Osteoblast (primary cell): Measurements from ENCODE around the gene SELP. TPM values are rescaled to one million over a fixed set of nuclear protein-coding genes. Genes with fewer than 3 reads are reported as not detected.

ENCODE experiments used
- DNase-seq: peaks from one replicate; pipeline ENCODE4 v3.0.0; 2011; ENCODE audit warnings: low spot score, mixed read lengths; ENCODE audit not compliant: insufficient read length; ENCODE audit errors: missing footprints
- H2AFZ ChIP-seq: 2 replicates; pipeline ENCODE4 v1.6.0; 2011; ENCODE audit warnings: mild to moderate bottlenecking, low read length
- H3K27ac ChIP-seq: 2 replicates; pipeline ENCODE4 v1.5.1; 2011; ENCODE audit warnings: mild to moderate bottlenecking, low read depth, low read length, moderate library complexity
- H3K27me3 ChIP-seq: 2 replicates; pipeline ENCODE4 v1.6.0; 2012; ENCODE audit warnings: mild to moderate bottlenecking, control low read depth, inconsistent platforms, low read length, moderate library complexity; ENCODE audit not compliant: insufficient read depth
- H3K36me3 ChIP-seq: 2 replicates; pipeline ENCODE4 v1.5.1; 2011; ENCODE audit warnings: mild to moderate bottlenecking, low read length, control low read depth, moderate library complexity; ENCODE audit not compliant: insufficient read depth
- H3K4me1 ChIP-seq: 2 replicates; pipeline ENCODE4 v1.5.1; 2011; ENCODE audit warnings: mild to moderate bottlenecking, low read length, control low read depth, moderate library complexity; ENCODE audit not compliant: insufficient read depth
- H3K4me2 ChIP-seq: 2 replicates; pipeline ENCODE4 v1.6.0; 2011; ENCODE audit warnings: mild to moderate bottlenecking, low read length; ENCODE audit not compliant: insufficient read depth
- H3K4me3 ChIP-seq: fragments of 200-600 bp; sonication (generic); 3 replicates; pipeline ENCODE4 v1.5.1; 2012; ENCODE audit warnings: mild to moderate bottlenecking, low read length, inconsistent platforms; ENCODE audit not compliant: insufficient read depth
- H3K79me2 ChIP-seq: 2 replicates; pipeline ENCODE4 v1.6.0; 2012; ENCODE audit warnings: mild to moderate bottlenecking, low read length, control low read depth, inconsistent platforms; ENCODE audit not compliant: insufficient read depth
- H3K9me3 ChIP-seq: 2 replicates; pipeline ENCODE4 v1.5.1; 2011; ENCODE audit warnings: low read depth, low read length, control low read depth
- H4K20me1 ChIP-seq: 2 replicates; pipeline ENCODE4 v1.6.0; 2012; ENCODE audit warnings: mild to moderate bottlenecking, low read length, control low read depth; ENCODE audit not compliant: insufficient read depth
- total RNA-seq: library from RNA; depleted of rRNA; stranded (reverse); fragments of >200 nt; gene quantifications from 2 replicates; pipeline ENCODE4 v1.2.3, GENCODE V29; 2012
- TF ChIP-seq, protein P1 (sequence below): IDR thresholded peaks from 2 replicates; pipeline ENCODE4 v1.5.1; 2011; ENCODE audit warnings: mild to moderate bottlenecking, low read depth, low read length, moderate library complexity; ENCODE audit errors: extremely low read depth

The SELP gene
- total RNA-seq, 1 donor: not detected

- Histone ChIP-seq H4K20me1 (no peaks in the 10 kb centered on the region), H2AFZ (no peak overlapping the region), H3K4me2 (no peak overlapping the region), H3K79me2 (no peaks in the 10 kb centered on the region), H3K4me1 (no peaks in the 10 kb centered on the region), H3K27me3 (no peaks in the 10 kb centered on the region), H3K36me3 (no peaks in the 10 kb centered on the region), H3K4me3 (no peak overlapping the region), H3K9me3 (no peaks in the 10 kb centered on the region), H3K27ac (no peak overlapping the region)
- no peak for DNase-seq
- TF ChIP-seq, protein P1, sequence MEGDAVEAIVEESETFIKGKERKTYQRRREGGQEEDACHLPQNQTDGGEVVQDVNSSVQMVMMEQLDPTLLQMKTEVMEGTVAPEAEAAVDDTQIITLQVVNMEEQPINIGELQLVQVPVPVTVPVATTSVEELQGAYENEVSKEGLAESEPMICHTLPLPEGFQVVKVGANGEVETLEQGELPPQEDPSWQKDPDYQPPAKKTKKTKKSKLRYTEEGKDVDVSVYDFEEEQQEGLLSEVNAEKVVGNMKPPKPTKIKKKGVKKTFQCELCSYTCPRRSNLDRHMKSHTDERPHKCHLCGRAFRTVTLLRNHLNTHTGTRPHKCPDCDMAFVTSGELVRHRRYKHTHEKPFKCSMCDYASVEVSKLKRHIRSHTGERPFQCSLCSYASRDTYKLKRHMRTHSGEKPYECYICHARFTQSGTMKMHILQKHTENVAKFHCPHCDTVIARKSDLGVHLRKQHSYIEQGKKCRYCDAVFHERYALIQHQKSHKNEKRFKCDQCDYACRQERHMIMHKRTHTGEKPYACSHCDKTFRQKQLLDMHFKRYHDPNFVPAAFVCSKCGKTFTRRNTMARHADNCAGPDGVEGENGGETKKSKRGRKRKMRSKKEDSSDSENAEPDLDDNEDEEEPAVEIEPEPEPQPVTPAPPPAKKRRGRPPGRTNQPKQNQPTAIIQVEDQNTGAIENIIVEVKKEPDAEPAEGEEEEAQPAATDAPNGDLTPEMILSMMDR: no peak
Observed at GRCh38 chr1:169568497-169568896, 61.4 kb downstream of the SELP start.

GRCh38 chr1:169565335-169566271 lies 64.3 kb downstream of the SELP start:
- no peaks in the 10 kb centered on the region for H4K20me1 ChIP-seq
- no peak overlapping the region for H3K4me3 ChIP-seq
- no peak overlapping the region for H2AFZ ChIP-seq
- H3K27me3 ChIP-seq: no peaks in the 10 kb centered on the region
- DNase-seq: no peak
- no peaks in the 10 kb centered on the region for H3K9me3 ChIP-seq
- H3K36me3 ChIP-seq: no peaks in the 10 kb centered on the region
- no peak overlapping the region for H3K27ac ChIP-seq
- H3K4me2 ChIP-seq: no peak overlapping the region
- TF ChIP-seq, protein P1: no peak
- H3K4me1 ChIP-seq: no peaks in the 10 kb centered on the region
- no peaks in the 10 kb centered on the region for H3K79me2 ChIP-seq

DNA sequence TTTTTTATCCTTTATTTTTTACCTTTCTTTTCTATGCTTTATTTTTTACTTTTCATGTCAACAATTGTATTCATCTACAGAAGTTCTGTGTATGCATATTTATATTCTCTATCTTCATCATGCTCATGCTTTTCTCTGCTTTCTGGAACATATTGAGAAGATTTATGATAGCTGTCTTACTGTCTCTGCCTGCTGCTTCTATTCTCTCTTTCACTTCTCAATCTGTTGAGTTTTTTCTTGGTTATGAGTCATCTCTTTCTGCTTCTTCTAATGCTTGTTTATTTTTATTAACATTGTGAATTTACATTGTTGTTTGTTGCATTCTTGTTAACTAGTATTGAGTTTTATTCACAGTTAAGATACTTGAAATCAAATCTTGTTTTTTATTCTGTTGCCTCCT lies 66.3 kb downstream of the SELP start:
- TF ChIP-seq, protein P1: no peak
- H4K20me1 ChIP-seq: no peaks in the 10 kb centered on the region
- H3K9me3 ChIP-seq: no peaks in the 10 kb centered on the region
- H3K4me3 ChIP-seq: no peak overlapping the region
- no peak for DNase-seq
- no peaks in the 10 kb centered on the region for H3K4me1 ChIP-seq
- H3K79me2 ChIP-seq: no peaks in the 10 kb centered on the region
- H3K36me3 ChIP-seq: no peaks in the 10 kb centered on the region
- no peak overlapping the region for H3K27ac ChIP-seq
- peaks cover 6% of the 10 kb centered on the region for H3K27me3 ChIP-seq
- no peak overlapping the region for H2AFZ ChIP-seq
- H3K4me2 ChIP-seq: no peak overlapping the region

DNA sequence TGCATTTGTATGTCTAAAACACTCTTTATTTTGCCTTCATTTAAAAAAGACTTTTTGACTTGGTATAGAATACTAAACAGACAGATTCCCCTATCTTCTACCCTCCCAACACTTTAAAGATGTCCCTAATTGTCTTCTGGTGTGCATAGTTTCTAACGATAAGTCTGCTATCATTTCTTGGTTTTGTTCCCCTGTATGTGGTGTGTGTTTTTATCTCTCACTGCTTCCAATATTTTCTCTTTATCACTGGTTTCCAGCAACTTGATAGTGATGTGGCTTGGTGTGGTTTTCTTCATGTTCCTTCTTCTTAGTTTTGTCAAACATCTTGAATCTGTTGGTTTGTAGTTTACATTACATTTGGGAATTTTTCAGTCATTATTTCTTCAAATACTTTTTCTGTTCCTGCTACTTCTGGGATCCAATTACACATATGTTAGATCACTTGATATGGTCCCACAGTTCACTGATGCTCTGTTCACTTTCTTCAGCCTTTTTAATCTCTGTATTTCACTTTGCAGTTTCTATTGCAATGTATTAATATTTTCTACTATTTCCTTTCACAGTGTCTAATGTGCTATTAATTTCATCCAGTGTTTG lies 66.8 kb downstream of the SELP start:
- no peak for DNase-seq
- H3K27ac ChIP-seq: no peak overlapping the region
- no peak overlapping the region for H3K4me2 ChIP-seq
- no peaks in the 10 kb centered on the region for H3K4me1 ChIP-seq
- H3K36me3 ChIP-seq: no peaks in the 10 kb centered on the region
- H3K4me3 ChIP-seq: no peak overlapping the region
- peaks cover 6% of the 10 kb centered on the region for H3K27me3 ChIP-seq
- H4K20me1 ChIP-seq: no peaks in the 10 kb centered on the region
- H3K9me3 ChIP-seq: no peaks in the 10 kb centered on the region
- no peak overlapping the region for H2AFZ ChIP-seq
- TF ChIP-seq, protein P1: no peak
- H3K79me2 ChIP-seq: no peaks in the 10 kb centered on the region
